HEK293 (cell line): ENCODE results near the gene PDHX.

Source experiments
- CTCF ChIA-PET: fragments of 350-600 bp; formaldehyde crosslinking; extraction: SDS; loops from one replicate; lab custom pipeline; 2021; ENCODE audit warnings: antibody characterized with exemption; lab: Yijun Ruan, JAX
- POLR2A ChIA-PET: fragments of 300-600 bp; formaldehyde crosslinking; extraction: SDS; loops from one replicate; lab custom pipeline; 2020; ENCODE audit warnings: antibody characterized with exemption, inconsistent platforms; lab: Yijun Ruan, JAX
- H3K27ac ChIP-seq: fragments of 200-500 bp; sonication (Bioruptor generic); 2 replicates; pipeline ENCODE4 v1.5.1; 2014; ENCODE audit warnings: low read depth, low read length, control low read depth, inconsistent platforms; ENCODE audit errors: extremely low read depth
- H3K36me3 ChIP-seq, 2 experiments: fragments of 200-500 bp in 1 of 2; sonication (Bioruptor generic) in 1 of 2; 1 replicate in 1 of 2; 2 replicates in 1 of 2; pipeline ENCODE4 v1.5.1; 2014 to 2017; ENCODE audit warnings: inconsistent platforms in 2 of 2, low read length in 2 of 2; ENCODE audit not compliant: control insufficient read depth in 2 of 2, insufficient read depth in 1 of 2
- H3K4me1 ChIP-seq: fragments of 200-500 bp; sonication (Bioruptor generic); 2 replicates; pipeline ENCODE4 v1.5.1; 2014; ENCODE audit warnings: mild to moderate bottlenecking, low read length, inconsistent platforms; ENCODE audit not compliant: control insufficient read depth, insufficient read depth
- H3K4me3 ChIP-seq: 2 replicates; pipeline ENCODE4 v1.5.1; 2011; ENCODE audit warnings: low read depth, mild to moderate bottlenecking, control low read depth, low read length, moderate library complexity
- H3K9me3 ChIP-seq: fragments of 200-500 bp; sonication (Bioruptor generic); 2 replicates; pipeline ENCODE4 v1.5.1; 2014; ENCODE audit warnings: low read depth, low read length, inconsistent platforms; ENCODE audit not compliant: control insufficient read depth, insufficient read depth
- KLF1 ChIP-seq: fragments of 450-650 bp; formaldehyde crosslinking; IDR thresholded peaks from 2 replicates; pipeline ENCODE4 v1.5.1; 2016; ENCODE audit warnings: missing biosample characterization, missing genetic modification characterization
- MEIS1 ChIP-seq: sonication (generic); formaldehyde crosslinking; IDR thresholded peaks from 2 replicates; pipeline ENCODE4 v1.8.1; 2022; ENCODE audit warnings: missing genetic modification reagents, mild to moderate bottlenecking, borderline replicate concordance
- OSR2 ChIP-seq: fragments of 450-650 bp; formaldehyde crosslinking; IDR thresholded peaks from 2 replicates; pipeline ENCODE4 v1.5.1; 2016; ENCODE audit warnings: missing biosample characterization, missing genetic modification characterization
- RBAK ChIP-seq: fragments of 450-650 bp; formaldehyde crosslinking; IDR thresholded peaks from 2 replicates; pipeline ENCODE4 v1.5.1; 2016; ENCODE audit warnings: missing biosample characterization, missing genetic modification characterization
- ZFP3 ChIP-seq: fragments of 450-650 bp; formaldehyde crosslinking; IDR thresholded peaks from 2 replicates; pipeline ENCODE4 v1.5.1; 2016; ENCODE audit warnings: low read depth, missing biosample characterization, missing genetic modification characterization
- ZFP41 ChIP-seq: fragments of 450-650 bp; formaldehyde crosslinking; IDR thresholded peaks from 2 replicates; pipeline ENCODE4 v1.5.1; 2016; ENCODE audit warnings: missing biosample characterization, missing genetic modification characterization, borderline replicate concordance
- ZIC2 ChIP-seq: fragments of 450-650 bp; formaldehyde crosslinking; IDR thresholded peaks from 2 replicates; pipeline ENCODE4 v1.5.1; 2016; ENCODE audit warnings: missing biosample characterization, missing genetic modification characterization
- ZNF175 ChIP-seq: fragments of 450-650 bp; formaldehyde crosslinking; IDR thresholded peaks from 2 replicates; pipeline ENCODE4 v1.5.1; 2016; ENCODE audit warnings: missing biosample characterization, missing genetic modification characterization
- ZNF433 ChIP-seq: fragments of 450-650 bp; formaldehyde crosslinking; IDR thresholded peaks from 2 replicates; pipeline ENCODE4 v1.5.1; 2016; ENCODE audit warnings: missing biosample characterization, missing genetic modification characterization, low read depth
- ZNF48 ChIP-seq: fragments of 450-650 bp; formaldehyde crosslinking; IDR thresholded peaks from 2 replicates; pipeline ENCODE4 v1.5.1; 2016; ENCODE audit warnings: missing biosample characterization, missing genetic modification characterization
- ZNF501 ChIP-seq: fragments of 450-650 bp; formaldehyde crosslinking; IDR thresholded peaks from 2 replicates; pipeline ENCODE4 v1.5.1; 2016; ENCODE audit warnings: missing biosample characterization, missing genetic modification characterization
- ZNF521 ChIP-seq: fragments of 450-650 bp; formaldehyde crosslinking; IDR thresholded peaks from 2 replicates; pipeline ENCODE4 v1.5.1; 2017; ENCODE audit warnings: missing biosample characterization, mild to moderate bottlenecking, missing genetic modification characterization
- ZNF530 ChIP-seq: fragments of 450-650 bp; formaldehyde crosslinking; IDR thresholded peaks from 2 replicates; pipeline ENCODE4 v1.5.1; 2016; ENCODE audit warnings: low read depth, missing biosample characterization, missing genetic modification characterization
- ZNF654 ChIP-seq: fragments of 450-650 bp; formaldehyde crosslinking; IDR thresholded peaks from 2 replicates; pipeline ENCODE4 v1.5.1; 2016; ENCODE audit warnings: low read depth, missing biosample characterization, missing genetic modification characterization
- ZNF670 ChIP-seq: fragments of 450-650 bp; formaldehyde crosslinking; IDR thresholded peaks from 2 replicates; pipeline ENCODE4 v1.5.1; 2016; ENCODE audit warnings: missing biosample characterization, missing genetic modification characterization, low read depth
- ZNF701 ChIP-seq: fragments of 450-650 bp; formaldehyde crosslinking; IDR thresholded peaks from 2 replicates; pipeline ENCODE4 v1.5.1; 2016; ENCODE audit warnings: missing biosample characterization, missing genetic modification characterization
- ZXDB ChIP-seq: fragments of 450-650 bp; formaldehyde crosslinking; IDR thresholded peaks from 2 replicates; pipeline ENCODE4 v1.5.1; 2016; ENCODE audit warnings: missing biosample characterization, missing genetic modification characterization
- TF ChIP-seq, protein P1 (sequence below): fragments of 450-650 bp; IDR thresholded peaks from 2 replicates; pipeline ENCODE4 v1.5.1; 2018; ENCODE audit warnings: missing biosample characterization, missing genetic modification characterization
- TF ChIP-seq, protein P2 (sequence below): fragments of 450-650 bp; formaldehyde crosslinking; IDR thresholded peaks from 2 replicates; pipeline ENCODE4 v1.5.1; 2016; ENCODE audit warnings: missing biosample characterization, missing genetic modification characterization
- TF ChIP-seq, protein P3 (sequence below): fragments of 450-650 bp; formaldehyde crosslinking; IDR thresholded peaks from 2 replicates; pipeline ENCODE4 v1.5.1; 2016; ENCODE audit warnings: missing biosample characterization, missing genetic modification characterization
- TF ChIP-seq, protein P4 (sequence below): fragments of 450-650 bp; formaldehyde crosslinking; IDR thresholded peaks from 2 replicates; pipeline ENCODE4 v1.5.1; 2016; ENCODE audit warnings: missing biosample characterization, missing genetic modification characterization
- TF ChIP-seq, protein P5 (sequence below): fragments of 450-650 bp; formaldehyde crosslinking; IDR thresholded peaks from 2 replicates; pipeline ENCODE4 v1.5.1; 2016; ENCODE audit warnings: missing biosample characterization, missing genetic modification characterization

The PDHX gene

DNA sequence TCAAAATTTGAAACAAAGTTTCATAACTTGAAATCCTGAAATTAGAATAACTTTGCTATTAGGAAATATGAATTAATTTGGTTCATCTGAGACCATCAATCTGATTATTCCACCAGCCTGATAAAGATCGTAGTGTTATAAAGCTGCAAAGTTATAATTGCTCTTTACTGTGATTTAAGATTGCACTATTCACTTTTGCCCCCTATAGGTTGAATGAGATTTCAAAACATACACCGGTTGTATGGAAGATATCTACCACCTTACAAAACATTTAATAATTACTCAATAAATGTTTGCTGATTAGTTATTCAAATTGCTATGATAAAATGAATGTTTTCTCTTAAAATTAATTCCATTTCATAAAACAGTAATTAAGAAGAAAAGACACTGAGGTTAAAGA is 26.3 kb upstream of the PDHX start:
- Histone ChIP-seq H3K4me3 (no peak overlapping the region), H3K27ac (no peak overlapping the region), H3K36me3 (peaks cover 0 to 29% of the 10 kb centered on the region in 2 experiments; a peak in 1 of 3 replicates), H3K9me3 (no peaks in the 10 kb centered on the region), H3K4me1 (no peaks in the 10 kb centered on the region)
- ChIA-PET CTCF (interaction anchor here (0.7 to 6.3 kb wide), 8 partner anchors 8 to 377 kb away, joined by 3 to 103 read pairs (median 6); partner anchors contain the start of gene ELF5), POLR2A (no interaction called here)
- no peak for TF ChIP-seq ZNF530 (tag by site-specific recombination)
- no peak for TF ChIP-seq ZIC2 (tag by site-specific recombination)
- no peak for TF ChIP-seq ZNF701 (tag by site-specific recombination)

DNA sequence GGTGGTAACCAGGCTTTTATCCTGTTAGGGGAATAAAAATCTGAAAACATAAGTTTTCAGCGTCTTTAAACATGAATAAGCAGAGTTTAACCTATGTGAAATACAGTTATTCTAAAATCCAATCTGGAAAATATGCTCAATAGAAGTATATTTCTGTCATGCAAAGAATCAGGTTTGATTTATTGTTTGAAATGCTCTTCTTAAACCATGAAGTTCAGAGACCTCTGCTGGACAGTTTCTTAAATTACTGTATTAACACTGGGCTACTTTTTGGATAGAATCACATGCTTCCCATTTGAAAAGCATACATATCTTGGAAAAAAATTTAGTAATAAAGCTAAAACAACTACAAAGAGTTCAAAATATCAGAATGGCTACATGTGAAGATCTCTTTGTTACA is 25.6 kb upstream of the PDHX start:
- H3K27ac ChIP-seq: no peak overlapping the region
- no peak overlapping the region for H3K4me3 ChIP-seq
- no peaks in the 10 kb centered on the region for H3K4me1 ChIP-seq
- no peaks in the 10 kb centered on the region for H3K9me3 ChIP-seq
- CTCF ChIA-PET: interaction anchor here (0.6 to 6.3 kb wide), 14 partner anchors 9 to 1628 kb away, joined by 3 to 103 read pairs (median 4); partner anchors contain the start of gene ELF5
- peaks cover 0 to 24% of the 10 kb centered on the region in 2 experiments; a peak in 1 of 3 replicates for H3K36me3 ChIP-seq
- TF ChIP-seq ZNF670 (no peak), ZNF175 (no peak), ZNF654 (tag by site-specific recombination) (peak; percentile 42), ZNF48 (tag by site-specific recombination) (no peak), MEIS1 (CRISPR knock-in tag) (peak; percentile 93), KLF1 (tag by site-specific recombination) (no peak)
- TF ChIP-seq, protein P1, sequence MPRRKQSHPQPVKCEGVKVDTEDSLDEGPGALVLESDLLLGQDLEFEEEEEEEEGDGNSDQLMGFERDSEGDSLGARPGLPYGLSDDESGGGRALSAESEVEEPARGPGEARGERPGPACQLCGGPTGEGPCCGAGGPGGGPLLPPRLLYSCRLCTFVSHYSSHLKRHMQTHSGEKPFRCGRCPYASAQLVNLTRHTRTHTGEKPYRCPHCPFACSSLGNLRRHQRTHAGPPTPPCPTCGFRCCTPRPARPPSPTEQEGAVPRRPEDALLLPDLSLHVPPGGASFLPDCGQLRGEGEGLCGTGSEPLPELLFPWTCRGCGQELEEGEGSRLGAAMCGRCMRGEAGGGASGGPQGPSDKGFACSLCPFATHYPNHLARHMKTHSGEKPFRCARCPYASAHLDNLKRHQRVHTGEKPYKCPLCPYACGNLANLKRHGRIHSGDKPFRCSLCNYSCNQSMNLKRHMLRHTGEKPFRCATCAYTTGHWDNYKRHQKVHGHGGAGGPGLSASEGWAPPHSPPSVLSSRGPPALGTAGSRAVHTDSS (tag by site-specific recombination): no peak
- TF ChIP-seq, protein P2, sequence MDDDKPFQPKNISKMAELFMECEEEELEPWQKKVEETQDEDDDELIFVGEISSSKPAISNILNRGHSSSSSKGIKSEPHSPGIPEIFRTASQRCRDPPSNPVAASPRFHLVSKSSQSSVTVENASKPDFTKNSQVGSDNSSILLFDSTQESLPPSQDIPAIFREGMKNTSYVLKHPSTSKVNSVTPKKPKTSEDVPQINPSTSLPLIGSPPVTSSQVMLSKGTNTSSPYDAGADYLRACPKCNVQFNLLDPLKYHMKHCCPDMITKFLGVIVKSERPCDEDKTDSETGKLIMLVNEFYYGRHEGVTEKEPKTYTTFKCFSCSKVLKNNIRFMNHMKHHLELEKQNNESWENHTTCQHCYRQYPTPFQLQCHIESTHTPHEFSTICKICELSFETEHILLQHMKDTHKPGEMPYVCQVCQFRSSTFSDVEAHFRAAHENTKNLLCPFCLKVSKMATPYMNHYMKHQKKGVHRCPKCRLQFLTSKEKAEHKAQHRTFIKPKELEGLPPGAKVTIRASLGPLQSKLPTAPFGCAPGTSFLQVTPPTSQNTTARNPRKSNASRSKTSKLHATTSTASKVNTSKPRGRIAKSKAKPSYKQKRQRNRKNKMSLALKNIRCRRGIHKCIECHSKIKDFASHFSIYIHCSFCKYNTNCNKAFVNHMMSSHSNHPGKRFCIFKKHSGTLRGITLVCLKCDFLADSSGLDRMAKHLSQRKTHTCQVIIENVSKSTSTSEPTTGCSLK (tag by site-specific recombination): no peak
- POLR2A ChIA-PET: no interaction called here

DNA sequence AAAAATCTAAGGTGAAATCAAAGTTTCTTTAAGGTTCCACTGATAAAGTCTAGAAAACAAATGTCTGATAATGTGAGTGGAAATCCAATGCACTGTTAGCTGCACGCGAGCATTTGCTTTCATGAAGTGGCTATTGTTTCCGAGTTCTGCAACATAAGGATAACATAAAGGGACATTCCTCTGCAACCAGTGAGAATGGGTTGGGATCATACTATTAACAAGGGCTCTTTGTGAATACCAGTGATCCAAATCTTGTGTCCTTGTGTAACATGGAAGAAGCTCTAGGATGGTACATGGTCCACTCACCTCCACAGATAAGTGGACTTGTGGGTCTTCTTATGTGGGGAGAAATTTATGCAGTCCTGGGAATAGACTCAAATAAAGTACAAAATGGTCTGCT is 24.8 kb upstream of the PDHX start:
- CTCF ChIA-PET: interaction anchor here (0.6 to 6.3 kb wide), 15 partner anchors 8 to 1627 kb away, joined by 3 to 103 read pairs (median 4); partner anchors contain the start of gene ELF5
- no peaks in the 10 kb centered on the region for H3K9me3 ChIP-seq
- H3K36me3 ChIP-seq: peaks cover 0 to 18% of the 10 kb centered on the region in 2 experiments; a peak in 1 of 3 replicates
- H3K4me1 ChIP-seq: no peaks in the 10 kb centered on the region
- no peak overlapping the region for H3K4me3 ChIP-seq
- POLR2A ChIA-PET: no interaction called here
- no peak overlapping the region for H3K27ac ChIP-seq
- TF ChIP-seq ZNF521 (no peak), ZNF433 (tag by site-specific recombination) (no peak), ZFP3 (tag by site-specific recombination) (no peak), ZFP41 (tag by site-specific recombination) (no peak), ZNF654 (tag by site-specific recombination) (no peak), ZNF501 (tag by site-specific recombination) (no peak), RBAK (no peak), ZXDB (no peak), OSR2 (tag by site-specific recombination) (no peak)
- TF ChIP-seq, protein P3, sequence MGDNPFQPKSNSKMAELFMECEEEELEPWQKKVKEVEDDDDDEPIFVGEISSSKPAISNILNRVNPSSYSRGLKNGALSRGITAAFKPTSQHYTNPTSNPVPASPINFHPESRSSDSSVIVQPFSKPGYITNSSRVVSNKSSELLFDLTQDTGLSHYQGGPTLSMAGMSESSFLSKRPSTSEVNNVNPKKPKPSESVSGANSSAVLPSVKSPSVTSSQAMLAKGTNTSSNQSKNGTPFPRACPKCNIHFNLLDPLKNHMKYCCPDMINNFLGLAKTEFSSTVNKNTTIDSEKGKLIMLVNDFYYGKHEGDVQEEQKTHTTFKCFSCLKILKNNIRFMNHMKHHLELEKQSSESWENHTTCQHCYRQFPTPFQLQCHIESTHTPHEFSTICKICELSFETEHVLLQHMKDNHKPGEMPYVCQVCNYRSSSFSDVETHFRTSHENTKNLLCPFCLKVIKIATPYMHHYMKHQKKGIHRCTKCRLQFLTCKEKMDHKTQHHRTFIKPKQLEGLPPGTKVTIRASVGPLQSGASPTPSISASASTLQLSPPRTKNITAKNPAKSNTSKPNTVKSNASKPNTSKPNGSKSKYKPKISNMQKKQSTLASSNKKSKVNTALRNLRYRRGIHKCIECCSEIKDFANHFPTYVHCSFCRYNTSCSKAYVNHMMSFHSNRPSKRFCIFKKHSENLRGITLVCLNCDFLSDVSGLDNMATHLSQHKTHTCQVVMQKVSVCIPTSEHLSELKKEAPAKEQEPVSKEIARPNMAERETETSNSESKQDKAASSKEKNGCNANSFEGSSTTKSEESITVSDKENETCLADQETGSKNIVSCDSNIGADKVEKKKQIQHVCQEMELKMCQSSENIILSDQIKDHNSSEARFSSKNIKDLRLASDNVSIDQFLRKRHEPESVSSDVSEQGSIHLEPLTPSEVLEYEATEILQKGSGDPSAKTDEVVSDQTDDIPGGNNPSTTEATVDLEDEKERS (tag by site-specific recombination): no peak
- TF ChIP-seq, protein P4, sequence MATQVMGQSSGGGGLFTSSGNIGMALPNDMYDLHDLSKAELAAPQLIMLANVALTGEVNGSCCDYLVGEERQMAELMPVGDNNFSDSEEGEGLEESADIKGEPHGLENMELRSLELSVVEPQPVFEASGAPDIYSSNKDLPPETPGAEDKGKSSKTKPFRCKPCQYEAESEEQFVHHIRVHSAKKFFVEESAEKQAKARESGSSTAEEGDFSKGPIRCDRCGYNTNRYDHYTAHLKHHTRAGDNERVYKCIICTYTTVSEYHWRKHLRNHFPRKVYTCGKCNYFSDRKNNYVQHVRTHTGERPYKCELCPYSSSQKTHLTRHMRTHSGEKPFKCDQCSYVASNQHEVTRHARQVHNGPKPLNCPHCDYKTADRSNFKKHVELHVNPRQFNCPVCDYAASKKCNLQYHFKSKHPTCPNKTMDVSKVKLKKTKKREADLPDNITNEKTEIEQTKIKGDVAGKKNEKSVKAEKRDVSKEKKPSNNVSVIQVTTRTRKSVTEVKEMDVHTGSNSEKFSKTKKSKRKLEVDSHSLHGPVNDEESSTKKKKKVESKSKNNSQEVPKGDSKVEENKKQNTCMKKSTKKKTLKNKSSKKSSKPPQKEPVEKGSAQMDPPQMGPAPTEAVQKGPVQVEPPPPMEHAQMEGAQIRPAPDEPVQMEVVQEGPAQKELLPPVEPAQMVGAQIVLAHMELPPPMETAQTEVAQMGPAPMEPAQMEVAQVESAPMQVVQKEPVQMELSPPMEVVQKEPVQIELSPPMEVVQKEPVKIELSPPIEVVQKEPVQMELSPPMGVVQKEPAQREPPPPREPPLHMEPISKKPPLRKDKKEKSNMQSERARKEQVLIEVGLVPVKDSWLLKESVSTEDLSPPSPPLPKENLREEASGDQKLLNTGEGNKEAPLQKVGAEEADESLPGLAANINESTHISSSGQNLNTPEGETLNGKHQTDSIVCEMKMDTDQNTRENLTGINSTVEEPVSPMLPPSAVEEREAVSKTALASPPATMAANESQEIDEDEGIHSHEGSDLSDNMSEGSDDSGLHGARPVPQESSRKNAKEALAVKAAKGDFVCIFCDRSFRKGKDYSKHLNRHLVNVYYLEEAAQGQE (tag by site-specific recombination): no peak
- TF ChIP-seq, protein P5, sequence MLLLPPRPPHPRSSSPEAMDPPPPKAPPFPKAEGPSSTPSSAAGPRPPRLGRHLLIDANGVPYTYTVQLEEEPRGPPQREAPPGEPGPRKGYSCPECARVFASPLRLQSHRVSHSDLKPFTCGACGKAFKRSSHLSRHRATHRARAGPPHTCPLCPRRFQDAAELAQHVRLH (tag by site-specific recombination): no peak
